Osteoblast (primary cell): ENCODE data around the gene CIC. TPM values are rescaled to one million over a fixed set of nuclear protein-coding genes. Genes with fewer than 3 reads are reported as not detected.

Experiments
- DNase-seq: peaks from one replicate; pipeline ENCODE4 v3.0.0; 2011; ENCODE audit warnings: low spot score, mixed read lengths; ENCODE audit not compliant: insufficient read length; ENCODE audit errors: missing footprints
- H2AFZ ChIP-seq: 2 replicates; pipeline ENCODE4 v1.6.0; 2011; ENCODE audit warnings: mild to moderate bottlenecking, low read length
- H3K27ac ChIP-seq: 2 replicates; pipeline ENCODE4 v1.5.1; 2011; ENCODE audit warnings: mild to moderate bottlenecking, low read depth, low read length, moderate library complexity
- H3K27me3 ChIP-seq: 2 replicates; pipeline ENCODE4 v1.6.0; 2012; ENCODE audit warnings: mild to moderate bottlenecking, control low read depth, inconsistent platforms, low read length, moderate library complexity; ENCODE audit not compliant: insufficient read depth
- H3K36me3 ChIP-seq: 2 replicates; pipeline ENCODE4 v1.5.1; 2011; ENCODE audit warnings: mild to moderate bottlenecking, low read length, control low read depth, moderate library complexity; ENCODE audit not compliant: insufficient read depth
- H3K4me1 ChIP-seq: 2 replicates; pipeline ENCODE4 v1.5.1; 2011; ENCODE audit warnings: mild to moderate bottlenecking, low read length, control low read depth, moderate library complexity; ENCODE audit not compliant: insufficient read depth
- H3K4me2 ChIP-seq: 2 replicates; pipeline ENCODE4 v1.6.0; 2011; ENCODE audit warnings: mild to moderate bottlenecking, low read length; ENCODE audit not compliant: insufficient read depth
- H3K4me3 ChIP-seq: fragments of 200-600 bp; sonication (generic); 3 replicates; pipeline ENCODE4 v1.5.1; 2012; ENCODE audit warnings: mild to moderate bottlenecking, low read length, inconsistent platforms; ENCODE audit not compliant: insufficient read depth
- H3K79me2 ChIP-seq: 2 replicates; pipeline ENCODE4 v1.6.0; 2012; ENCODE audit warnings: mild to moderate bottlenecking, low read length, control low read depth, inconsistent platforms; ENCODE audit not compliant: insufficient read depth
- H3K9me3 ChIP-seq: 2 replicates; pipeline ENCODE4 v1.5.1; 2011; ENCODE audit warnings: low read depth, low read length, control low read depth
- H4K20me1 ChIP-seq: 2 replicates; pipeline ENCODE4 v1.6.0; 2012; ENCODE audit warnings: mild to moderate bottlenecking, low read length, control low read depth; ENCODE audit not compliant: insufficient read depth
- CTCF ChIP-seq: IDR thresholded peaks from 2 replicates; pipeline ENCODE4 v1.5.1; 2011; ENCODE audit warnings: mild to moderate bottlenecking, low read depth, low read length, moderate library complexity; ENCODE audit errors: extremely low read depth
- total RNA-seq: library from RNA; depleted of rRNA; stranded (reverse); fragments of >200 nt; gene quantifications from 2 replicates; pipeline ENCODE4 v1.2.3, GENCODE V29; 2012

CIC gene
- total RNA-seq, 1 donor, result 39.1 TPM

DNA sequence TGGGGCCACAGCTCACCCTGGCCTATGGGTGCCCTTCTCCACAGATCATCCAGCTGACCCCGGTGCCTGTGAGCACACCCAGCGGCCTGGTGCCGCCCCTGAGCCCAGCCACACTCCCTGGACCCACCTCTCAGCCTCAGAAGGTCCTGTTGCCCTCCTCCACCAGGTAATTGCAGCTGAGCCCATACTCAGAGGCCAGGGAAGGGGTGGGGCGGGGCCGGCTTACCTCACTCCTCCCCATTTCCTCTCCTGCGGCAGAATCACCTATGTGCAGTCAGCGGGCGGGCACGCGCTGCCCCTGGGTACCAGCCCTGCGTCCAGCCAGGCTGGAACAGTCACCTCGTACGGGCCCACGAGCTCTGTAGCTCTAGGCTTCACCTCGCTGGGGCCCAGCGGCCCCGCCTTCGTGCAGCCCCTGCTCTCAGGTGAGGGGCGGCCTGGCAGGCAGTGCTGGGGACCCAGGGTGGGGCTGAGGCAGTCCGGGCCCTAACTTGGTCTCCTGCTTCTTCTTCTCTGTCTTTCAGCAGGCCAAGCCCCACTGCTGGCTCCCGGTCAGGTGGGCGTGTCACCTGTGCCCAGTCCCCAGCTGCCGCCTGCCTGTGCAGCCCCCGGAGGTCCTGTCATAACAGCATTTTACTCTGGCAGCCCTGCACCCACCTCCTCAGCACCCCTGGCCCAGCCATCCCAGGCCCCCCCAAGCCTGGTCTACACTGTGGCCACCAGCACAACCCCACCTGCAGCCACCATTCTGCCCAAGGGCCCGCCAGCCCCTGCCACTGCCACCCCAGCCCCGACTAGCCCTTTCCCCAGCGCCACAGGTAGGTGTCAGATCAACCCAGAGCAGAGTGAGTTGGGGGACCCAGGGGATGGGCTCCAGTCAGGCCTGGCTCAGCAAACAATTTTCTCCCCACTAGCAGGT, 23.2 kb downstream of the CIC start:
- no peak for DNase-seq
- no peak overlapping the region for H3K27ac ChIP-seq
- H3K4me2 ChIP-seq, result no peak overlapping the region
- H3K9me3 ChIP-seq, result no peaks in the 10 kb centered on the region
- H3K36me3 ChIP-seq, result peaks cover 73% of the 10 kb centered on the region
- H3K4me3 ChIP-seq, result no peak overlapping the region
- H2AFZ ChIP-seq, result no peak overlapping the region
- no peaks in the 10 kb centered on the region for H3K4me1 ChIP-seq
- peaks cover 34% of the 10 kb centered on the region for H4K20me1 ChIP-seq
- TF ChIP-seq CTCF, result no peak
- peaks cover 3% of the 10 kb centered on the region for H3K79me2 ChIP-seq
- H3K27me3 ChIP-seq, result no peaks in the 10 kb centered on the region

DNA sequence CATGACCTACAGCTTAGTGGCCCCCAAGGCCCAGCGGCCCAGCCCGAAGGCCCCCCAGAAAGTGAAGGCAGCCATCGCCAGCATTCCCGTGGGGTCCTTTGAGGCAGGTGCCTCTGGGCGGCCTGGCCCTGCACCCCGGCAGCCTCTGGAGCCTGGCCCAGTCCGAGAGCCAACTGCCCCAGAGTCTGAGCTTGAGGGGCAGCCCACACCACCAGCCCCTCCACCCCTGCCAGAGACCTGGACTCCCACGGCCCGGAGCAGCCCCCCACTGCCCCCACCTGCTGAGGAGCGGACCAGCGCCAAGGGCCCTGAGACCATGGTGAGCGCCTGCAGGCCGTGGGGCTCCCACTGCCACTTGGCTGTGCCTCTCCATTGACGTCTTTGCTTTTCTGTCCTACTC, 23.9 kb downstream of the CIC start:
- no peaks in the 10 kb centered on the region for H3K9me3 ChIP-seq
- no peak for DNase-seq
- no peak overlapping the region for H3K4me2 ChIP-seq
- H3K4me3 ChIP-seq, result no peak overlapping the region
- H3K27ac ChIP-seq, result no peak overlapping the region
- no peak overlapping the region for H2AFZ ChIP-seq
- peaks cover 30% of the 10 kb centered on the region for H4K20me1 ChIP-seq
- no peaks in the 10 kb centered on the region for H3K4me1 ChIP-seq
- no peaks in the 10 kb centered on the region for H3K79me2 ChIP-seq
- H3K36me3 ChIP-seq, result peaks cover 67% of the 10 kb centered on the region
- no peaks in the 10 kb centered on the region for H3K27me3 ChIP-seq
- TF ChIP-seq CTCF, result no peak

DNA sequence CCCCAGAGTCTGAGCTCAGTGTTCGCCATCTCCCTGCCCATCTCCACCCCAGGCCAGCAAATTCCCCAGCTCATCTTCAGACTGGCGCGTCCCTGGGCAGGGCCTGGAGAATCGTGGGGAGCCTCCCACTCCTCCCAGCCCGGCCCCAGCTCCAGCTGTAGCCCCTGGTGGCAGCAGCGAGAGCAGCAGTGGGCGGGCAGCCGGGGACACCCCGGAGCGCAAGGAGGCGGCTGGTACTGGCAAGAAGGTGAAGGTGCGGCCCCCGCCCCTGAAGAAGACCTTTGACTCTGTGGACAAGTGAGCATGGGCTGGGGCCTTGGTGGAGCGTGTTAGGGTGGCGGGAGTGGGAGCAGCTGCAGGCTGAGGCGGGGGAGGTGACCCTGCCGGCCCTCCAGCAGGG, 24.5 kb downstream of the CIC start:
- no peaks in the 10 kb centered on the region for H3K4me1 ChIP-seq
- no peak overlapping the region for H3K4me3 ChIP-seq
- no peaks in the 10 kb centered on the region for H3K27me3 ChIP-seq
- no peak overlapping the region for H2AFZ ChIP-seq
- no peaks in the 10 kb centered on the region for H3K9me3 ChIP-seq
- H3K27ac ChIP-seq, result no peak overlapping the region
- H4K20me1 ChIP-seq, result peaks cover 29% of the 10 kb centered on the region
- DNase-seq, result no peak
- H3K4me2 ChIP-seq, result no peak overlapping the region
- peaks cover 61% of the 10 kb centered on the region for H3K36me3 ChIP-seq
- H3K79me2 ChIP-seq, result no peaks in the 10 kb centered on the region
- no peak for TF ChIP-seq CTCF

DNA sequence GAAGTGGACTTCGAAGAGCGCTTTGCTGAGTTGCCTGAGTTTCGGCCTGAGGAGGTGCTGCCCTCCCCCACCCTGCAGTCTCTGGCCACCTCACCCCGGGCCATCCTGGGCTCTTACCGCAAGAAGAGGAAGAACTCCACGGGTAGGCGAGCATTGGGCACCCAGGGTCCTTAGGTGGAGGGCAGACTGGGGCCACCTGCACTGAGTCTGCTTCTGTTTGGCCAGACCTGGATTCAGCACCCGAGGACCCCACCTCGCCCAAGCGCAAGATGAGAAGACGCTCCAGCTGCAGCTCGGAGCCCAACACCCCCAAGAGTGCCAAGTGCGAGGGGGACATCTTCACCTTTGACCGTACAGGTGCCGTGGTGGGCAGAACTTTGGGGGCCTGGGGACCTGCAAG, 24.9 kb downstream of the CIC start:
- no peaks in the 10 kb centered on the region for H3K27me3 ChIP-seq
- H3K36me3 ChIP-seq, result peaks cover 57% of the 10 kb centered on the region
- TF ChIP-seq CTCF, result no peak

More for the DNA sequence above, 24.9 kb downstream of the CIC start:
- H4K20me1 ChIP-seq, result peaks cover 26% of the 10 kb centered on the region
- H3K4me2 ChIP-seq, result no peak overlapping the region
- no peak for DNase-seq
- no peaks in the 10 kb centered on the region for H3K9me3 ChIP-seq
- no peak overlapping the region for H2AFZ ChIP-seq
- H3K4me3 ChIP-seq, result no peak overlapping the region
- H3K4me1 ChIP-seq, result no peaks in the 10 kb centered on the region
- no peaks in the 10 kb centered on the region for H3K79me2 ChIP-seq
- no peak overlapping the region for H3K27ac ChIP-seq
